ENCODE results near the gene SENP1. TPM values are rescaled to one million over a fixed set of nuclear protein-coding genes. Genes with fewer than 3 reads are reported as not detected.

Gene SENP1
- polyA plus RNA-seq, 2 of the 4 experiments (the other 2 are of a cell fraction) = 13.9 to 49.3 TPM

DNA sequence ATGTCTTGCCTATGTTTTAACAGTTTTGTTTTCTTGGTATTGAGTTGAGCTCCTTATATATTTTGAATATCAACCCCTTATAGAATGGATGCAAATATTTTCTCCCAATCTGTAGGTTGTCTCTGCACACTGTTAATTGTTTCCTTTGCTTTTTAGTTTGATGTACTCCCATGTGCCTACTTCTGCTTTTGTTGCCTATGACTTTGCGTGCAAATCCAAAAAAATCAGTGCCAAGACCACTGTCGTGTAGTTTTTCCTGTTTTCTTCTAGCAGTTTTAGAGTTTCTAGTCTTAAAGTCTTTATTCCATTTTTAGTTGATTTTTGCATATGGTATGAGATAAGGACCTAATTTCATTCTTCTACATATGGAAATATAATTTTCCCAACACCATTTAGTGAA, 28.8 kb downstream of the SENP1 start (continued):
- TF ChIP-seq, protein P1, sequence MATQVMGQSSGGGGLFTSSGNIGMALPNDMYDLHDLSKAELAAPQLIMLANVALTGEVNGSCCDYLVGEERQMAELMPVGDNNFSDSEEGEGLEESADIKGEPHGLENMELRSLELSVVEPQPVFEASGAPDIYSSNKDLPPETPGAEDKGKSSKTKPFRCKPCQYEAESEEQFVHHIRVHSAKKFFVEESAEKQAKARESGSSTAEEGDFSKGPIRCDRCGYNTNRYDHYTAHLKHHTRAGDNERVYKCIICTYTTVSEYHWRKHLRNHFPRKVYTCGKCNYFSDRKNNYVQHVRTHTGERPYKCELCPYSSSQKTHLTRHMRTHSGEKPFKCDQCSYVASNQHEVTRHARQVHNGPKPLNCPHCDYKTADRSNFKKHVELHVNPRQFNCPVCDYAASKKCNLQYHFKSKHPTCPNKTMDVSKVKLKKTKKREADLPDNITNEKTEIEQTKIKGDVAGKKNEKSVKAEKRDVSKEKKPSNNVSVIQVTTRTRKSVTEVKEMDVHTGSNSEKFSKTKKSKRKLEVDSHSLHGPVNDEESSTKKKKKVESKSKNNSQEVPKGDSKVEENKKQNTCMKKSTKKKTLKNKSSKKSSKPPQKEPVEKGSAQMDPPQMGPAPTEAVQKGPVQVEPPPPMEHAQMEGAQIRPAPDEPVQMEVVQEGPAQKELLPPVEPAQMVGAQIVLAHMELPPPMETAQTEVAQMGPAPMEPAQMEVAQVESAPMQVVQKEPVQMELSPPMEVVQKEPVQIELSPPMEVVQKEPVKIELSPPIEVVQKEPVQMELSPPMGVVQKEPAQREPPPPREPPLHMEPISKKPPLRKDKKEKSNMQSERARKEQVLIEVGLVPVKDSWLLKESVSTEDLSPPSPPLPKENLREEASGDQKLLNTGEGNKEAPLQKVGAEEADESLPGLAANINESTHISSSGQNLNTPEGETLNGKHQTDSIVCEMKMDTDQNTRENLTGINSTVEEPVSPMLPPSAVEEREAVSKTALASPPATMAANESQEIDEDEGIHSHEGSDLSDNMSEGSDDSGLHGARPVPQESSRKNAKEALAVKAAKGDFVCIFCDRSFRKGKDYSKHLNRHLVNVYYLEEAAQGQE (IDR thresholded peaks at IDR 0.05) = no peak
- TF ChIP-seq RAD21 (conservative IDR thresholded peaks at IDR 0.05 in 1 of 2, IDR thresholded peaks at IDR 0.05 in 1 of 2) (no peak), NR3C1 (IDR thresholded peaks at IDR 0.05) (no peak), CHD2 (IDR thresholded peaks at IDR 0.05; ENCODE audit: low read length, partially characterized antibody) (no peak), PHF8 (IDR thresholded peaks at IDR 0.05; ENCODE audit: borderline replicate concordance, low read depth) (no peak), HDAC2 (IDR thresholded peaks at IDR 0.05) (no peak), GATA3 (IDR thresholded peaks at IDR 0.05; ENCODE audit: borderline replicate concordance) (no peak), RARB (CRISPR knock-in tag; IDR thresholded peaks at IDR 0.05) (no peak)
- TF ChIP-seq, protein P2, sequence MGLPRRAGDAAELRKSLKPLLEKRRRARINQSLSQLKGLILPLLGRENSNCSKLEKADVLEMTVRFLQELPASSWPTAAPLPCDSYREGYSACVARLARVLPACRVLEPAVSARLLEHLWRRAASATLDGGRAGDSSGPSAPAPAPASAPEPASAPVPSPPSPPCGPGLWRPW (IDR thresholded peaks at IDR 0.05) = no peak
- TF ChIP-seq, protein P3, sequence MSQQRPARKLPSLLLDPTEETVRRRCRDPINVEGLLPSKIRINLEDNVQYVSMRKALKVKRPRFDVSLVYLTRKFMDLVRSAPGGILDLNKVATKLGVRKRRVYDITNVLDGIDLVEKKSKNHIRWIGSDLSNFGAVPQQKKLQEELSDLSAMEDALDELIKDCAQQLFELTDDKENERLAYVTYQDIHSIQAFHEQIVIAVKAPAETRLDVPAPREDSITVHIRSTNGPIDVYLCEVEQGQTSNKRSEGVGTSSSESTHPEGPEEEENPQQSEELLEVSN (IDR thresholded peaks at IDR 0.05; ENCODE audit: borderline replicate concordance, low read depth) = no peak

DNA sequence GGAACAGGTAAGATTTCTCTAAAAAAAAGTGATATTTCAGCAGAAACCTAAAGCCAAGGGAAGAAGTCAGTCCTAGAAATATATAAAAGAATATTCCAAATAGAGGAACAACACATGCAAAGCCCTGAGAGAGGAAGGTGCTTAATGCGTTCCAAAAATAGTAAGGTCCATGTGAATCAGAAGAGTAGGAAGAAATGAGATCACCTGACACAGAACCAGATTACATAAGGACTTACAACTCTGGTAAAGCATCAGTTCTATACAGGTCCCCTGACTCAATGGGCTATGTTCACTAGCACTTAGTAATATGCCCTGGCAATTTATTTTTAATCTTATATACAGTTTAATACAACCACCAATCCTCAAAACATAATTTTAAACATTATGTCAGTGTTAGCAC, 30.0 kb downstream of the SENP1 start:
- H3K27ac ChIP-seq = no peak overlapping the region
- TF ChIP-seq POLR2AphosphoS2 (conservative IDR thresholded peaks at IDR 0.05; ENCODE audit: low read length) (no peak), HOXB5 (CRISPR knock-in tag; IDR thresholded peaks at IDR 0.05) (no peak), HOXA7 (CRISPR knock-in tag; IDR thresholded peaks at IDR 0.05) (no peak), FOSL2 (IDR thresholded peaks at IDR 0.05) (no peak), FOSL2 (CRISPR knock-in tag; IDR thresholded peaks at IDR 0.05) (no peak)
- TF ChIP-seq, protein P4, sequence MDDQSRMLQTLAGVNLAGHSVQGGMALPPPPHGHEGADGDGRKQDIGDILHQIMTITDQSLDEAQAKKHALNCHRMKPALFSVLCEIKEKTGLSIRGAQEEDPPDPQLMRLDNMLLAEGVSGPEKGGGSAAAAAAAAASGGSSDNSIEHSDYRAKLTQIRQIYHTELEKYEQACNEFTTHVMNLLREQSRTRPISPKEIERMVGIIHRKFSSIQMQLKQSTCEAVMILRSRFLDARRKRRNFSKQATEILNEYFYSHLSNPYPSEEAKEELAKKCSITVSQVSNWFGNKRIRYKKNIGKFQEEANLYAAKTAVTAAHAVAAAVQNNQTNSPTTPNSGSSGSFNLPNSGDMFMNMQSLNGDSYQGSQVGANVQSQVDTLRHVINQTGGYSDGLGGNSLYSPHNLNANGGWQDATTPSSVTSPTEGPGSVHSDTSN (IDR thresholded peaks at IDR 0.05) = no peak
- TF ChIP-seq, protein P5, sequence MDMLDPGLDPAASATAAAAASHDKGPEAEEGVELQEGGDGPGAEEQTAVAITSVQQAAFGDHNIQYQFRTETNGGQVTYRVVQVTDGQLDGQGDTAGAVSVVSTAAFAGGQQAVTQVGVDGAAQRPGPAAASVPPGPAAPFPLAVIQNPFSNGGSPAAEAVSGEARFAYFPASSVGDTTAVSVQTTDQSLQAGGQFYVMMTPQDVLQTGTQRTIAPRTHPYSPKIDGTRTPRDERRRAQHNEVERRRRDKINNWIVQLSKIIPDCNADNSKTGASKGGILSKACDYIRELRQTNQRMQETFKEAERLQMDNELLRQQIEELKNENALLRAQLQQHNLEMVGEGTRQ (IDR thresholded peaks at IDR 0.05) = no peak
- TF ChIP-seq, protein P2 (IDR thresholded peaks at IDR 0.05) = no peak
- DNase-seq (ENCODE audit: low read depth in 1 of 2, low spot score in 1 of 2) (no peak), ATAC-seq (no peak), FAIRE-seq (no peak)
- no peaks in the 10 kb centered on the region for H3K4me1 ChIP-seq
- ChIA-PET POLR2A (no interaction called here), CTCF (interaction anchor here (1.3 kb wide), 1 partner anchor 543 kb away, joined by 3 read pairs; no protein-coding TSS in a partner anchor)
- WGBS (ENCODE audit: missing lambda C conversion rate) = 83% methylated on average over 1 of the region's 1 CpG
- no peaks in the 10 kb centered on the region for H3K9me3 ChIP-seq
- no peak overlapping the region for H3K4me2 ChIP-seq
- H3K4me3 ChIP-seq = no peak overlapping the region

DNA sequence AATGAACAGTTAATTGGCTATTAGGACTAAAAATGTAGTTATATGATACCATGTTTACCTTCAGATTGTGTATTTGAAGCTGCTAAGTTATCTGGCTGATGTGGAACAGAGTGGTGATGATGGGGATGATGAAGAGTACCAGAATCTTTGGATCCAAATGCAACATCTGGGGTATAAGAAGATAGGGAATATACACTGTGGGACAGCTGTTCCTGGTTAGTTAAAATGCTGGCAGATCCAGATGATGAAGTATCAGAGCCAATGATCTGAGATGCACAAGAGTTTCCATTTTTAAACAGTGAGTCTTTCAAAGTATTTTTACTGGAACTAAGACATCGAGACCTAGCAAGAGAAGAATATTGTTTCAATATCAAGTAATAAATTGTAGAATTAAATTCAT, 31.6 kb downstream of the SENP1 start:
- Histone ChIP-seq H3K4me3 (no peak overlapping the region), H3K9me3 (no peaks in the 10 kb centered on the region), H3K4me1 (no peaks in the 10 kb centered on the region), H3K27ac (no peak overlapping the region), H3K4me2 (no peak overlapping the region)
- POLR2A ChIA-PET = no interaction called here
- FAIRE-seq (no peak), DNase-seq (ENCODE audit: low read depth in 1 of 2, low spot score in 1 of 2) (no peak), ATAC-seq (no peak)
- WGBS (ENCODE audit: missing lambda C conversion rate) = 95% methylated on average over 1 of the region's 1 CpG
- CTCF ChIA-PET = interaction anchor here (1.2 kb wide), 1 partner anchor 359 kb away, joined by 3 read pairs; no protein-coding TSS in a partner anchor
- TF ChIP-seq HEYL (CRISPR knock-in tag; IDR thresholded peaks at IDR 0.05) (no peak), NPAS2 (CRISPR knock-in tag; IDR thresholded peaks at IDR 0.05; ENCODE audit: borderline replicate concordance) (no peak), CHD2 (IDR thresholded peaks at IDR 0.05; ENCODE audit: low read length, partially characterized antibody) (no peak), ZSCAN20 (CRISPR knock-in tag; IDR thresholded peaks at IDR 0.05) (no peak), ZFP36 (IDR thresholded peaks at IDR 0.05; ENCODE audit: borderline replicate concordance, partially characterized antibody) (no peak), ESRRA (IDR thresholded peaks at IDR 0.05; ENCODE audit: borderline replicate concordance, low read length) (no peak), CHD4 (IDR thresholded peaks at IDR 0.05; ENCODE audit: borderline replicate concordance) (no peak), EP300 (IDR thresholded peaks at IDR 0.05) (no peak), TFCP2L1 (CRISPR knock-in tag; IDR thresholded peaks at IDR 0.05) (no peak), MAFK (IDR thresholded peaks at IDR 0.05; ENCODE audit: partially characterized antibody) (no peak), FOSB (CRISPR knock-in tag; IDR thresholded peaks at IDR 0.05) (no peak)
- TF ChIP-seq, protein P2 (IDR thresholded peaks at IDR 0.05) = no peak
- TF ChIP-seq, protein P6, sequence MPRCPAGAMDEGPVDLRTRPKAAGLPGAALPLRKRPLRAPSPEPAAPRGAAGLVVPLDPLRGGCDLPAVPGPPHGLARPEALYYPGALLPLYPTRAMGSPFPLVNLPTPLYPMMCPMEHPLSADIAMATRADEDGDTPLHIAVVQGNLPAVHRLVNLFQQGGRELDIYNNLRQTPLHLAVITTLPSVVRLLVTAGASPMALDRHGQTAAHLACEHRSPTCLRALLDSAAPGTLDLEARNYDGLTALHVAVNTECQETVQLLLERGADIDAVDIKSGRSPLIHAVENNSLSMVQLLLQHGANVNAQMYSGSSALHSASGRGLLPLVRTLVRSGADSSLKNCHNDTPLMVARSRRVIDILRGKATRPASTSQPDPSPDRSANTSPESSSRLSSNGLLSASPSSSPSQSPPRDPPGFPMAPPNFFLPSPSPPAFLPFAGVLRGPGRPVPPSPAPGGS (IDR thresholded peaks at IDR 0.05) = no peak
- TF ChIP-seq, protein P7, sequence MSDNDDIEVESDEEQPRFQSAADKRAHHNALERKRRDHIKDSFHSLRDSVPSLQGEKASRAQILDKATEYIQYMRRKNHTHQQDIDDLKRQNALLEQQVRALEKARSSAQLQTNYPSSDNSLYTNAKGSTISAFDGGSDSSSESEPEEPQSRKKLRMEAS (IDR thresholded peaks at IDR 0.05) = no peak

Measured in A549 (cell line).